Dedifferentiated amniotic fluid mesenchymal stem cell (primary cell): ENCODE data around the gene DGKQ.
"Not testable (repeated sequence)": the region's sequence is repeated elsewhere in the genome, so short reads cannot be mapped to it uniquely, and the experiment has no call there.

Experiments
- DNase-seq: peaks from one replicate; pipeline ENCODE4 v3.0.0-alpha.2; 2016; ENCODE audit errors: extremely low spot score

Gene DGKQ

GRCh38 chr4:925171-925570 lies 48.2 kb downstream of the DGKQ start:
- no peak for DNase-seq

GRCh38 chr4:924107-925096 lies 49.0 kb downstream of the DGKQ start:
- no peak for DNase-seq

GRCh38 chr4:921830-922331 lies 51.5 kb downstream of the DGKQ start:
- no peak for DNase-seq

GRCh38 chr4:919004-919680 lies 54.2 kb downstream of the DGKQ start:
- DNase-seq = not testable (repeated sequence)

GRCh38 chr4:918591-918990 lies 54.8 kb downstream of the DGKQ start:
- DNase-seq = not testable (repeated sequence)

GRCh38 chr4:917992-918391 lies 55.4 kb downstream of the DGKQ start:
- no peak for DNase-seq

GRCh38 chr4:917466-917865 lies 55.9 kb downstream of the DGKQ start:
- DNase-seq = no peak

- DNase-seq = no peak
Observed at GRCh38 chr4:915595-915994, 57.8 kb downstream of the DGKQ start.

- DNase-seq = no peak
Observed at GRCh38 chr4:915041-915474, 58.3 kb downstream of the DGKQ start.

GRCh38 chr4:914531-914930 lies 58.8 kb downstream of the DGKQ start:
- DNase-seq = no peak

GRCh38 chr4:913280-913618 lies 60.1 kb downstream of the DGKQ start:
- no peak for DNase-seq

- DNase-seq = no peak
Observed at GRCh38 chr4:912548-913279, 60.7 kb downstream of the DGKQ start.

- no peak for DNase-seq
Observed at GRCh38 chr4:911871-912490, 61.4 kb downstream of the DGKQ start.

GRCh38 chr4:911221-911751 lies 62.1 kb downstream of the DGKQ start:
- DNase-seq = no peak

- no peak for DNase-seq
Observed at GRCh38 chr4:910366-911091, 62.8 kb downstream of the DGKQ start.

GRCh38 chr4:909821-910220 lies 63.5 kb downstream of the DGKQ start:
- no peak for DNase-seq

GRCh38 chr4:909131-909571 lies 64.2 kb downstream of the DGKQ start:
- no peak for DNase-seq
